Measurements from ENCODE around the gene TAF1A.
"Not testable (repeated sequence)": the region's sequence is repeated elsewhere in the genome, so short reads cannot be mapped to it uniquely, and the experiment has no call there.

Gene TAF1A

GRCh38 chr1:222618880-222619596 lies 29.3 kb upstream of the TAF1A start:
- peak overlapping the region; percentile 86 for H3K4me3 ChIP-seq (ENCODE audit: low read depth, low read length)
- H3K4me1 ChIP-seq (ENCODE audit: control insufficient read depth, insufficient read depth, low read length), result peaks cover 8% of the 10 kb centered on the region
- H3K36me3 ChIP-seq (ENCODE audit: control insufficient read depth, insufficient read depth, low read length), result peaks cover 22% of the 10 kb centered on the region
- H3K27ac ChIP-seq (ENCODE audit: low read depth, low read length), result no peak overlapping the region
- no peaks in the 10 kb centered on the region for H3K27me3 ChIP-seq (ENCODE audit: control insufficient read depth, insufficient read depth, low read length)
- peak overlapping the region; percentile 34; the same call in 1 of the 2 replicates for H3K9ac ChIP-seq (ENCODE audit: low read depth, low read length)
- H3K9me3 ChIP-seq (ENCODE audit: control insufficient read depth, insufficient read depth, low read length), result no peaks in the 10 kb centered on the region

- no peaks in the 10 kb centered on the region; the same call in 1 of the 2 replicates for H3K27me3 ChIP-seq (ENCODE audit: control insufficient read depth, insufficient read depth, low read length)
- peak within 1 kb of the TSS; percentile 78 for H3K27ac ChIP-seq (ENCODE audit: low read depth, low read length)
- peaks cover 8% of the 10 kb centered on the region for H3K4me1 ChIP-seq (ENCODE audit: control insufficient read depth, insufficient read depth, low read length)
- peak within 1 kb of the TSS; percentile 81 for H3K9ac ChIP-seq (ENCODE audit: low read depth, low read length)
- H3K4me3 ChIP-seq (ENCODE audit: low read depth, low read length), result peak within 1 kb of the TSS; percentile 86
- no peaks in the 10 kb centered on the region for H3K9me3 ChIP-seq (ENCODE audit: control insufficient read depth, insufficient read depth, low read length)
- H3K36me3 ChIP-seq (ENCODE audit: control insufficient read depth, insufficient read depth, low read length), result peaks cover 15% of the 10 kb centered on the region
These were observed 28.5 kb upstream of the TAF1A start, which contains the start of gene MIA3 for GRCh38 chr1:222618001-222618879. Gene MIA3, plus strand, starts transcription at chr1:222618097. Its CDS starts 14 bp downstream, at chr1:222618111.

- Histone ChIP-seq H3K4me3 (ENCODE audit: low read depth, low read length) (peak overlapping the region; percentile 75), H3K27me3 (ENCODE audit: control insufficient read depth, insufficient read depth, low read length) (no peaks in the 10 kb centered on the region; the same call in 1 of the 2 replicates), H3K4me1 (ENCODE audit: control insufficient read depth, insufficient read depth, low read length) (peaks cover 8% of the 10 kb centered on the region), H3K9ac (ENCODE audit: low read depth, low read length) (peak overlapping the region; percentile 2; the same call in 1 of the 2 replicates), H3K9me3 (ENCODE audit: control insufficient read depth, insufficient read depth, low read length) (no peaks in the 10 kb centered on the region), H3K36me3 (ENCODE audit: control insufficient read depth, insufficient read depth, low read length) (peaks cover 8% of the 10 kb centered on the region), H3K27ac (ENCODE audit: low read depth, low read length) (peak overlapping the region; percentile 16)
These were observed 27.7 kb upstream of the TAF1A start for GRCh38 chr1:222617367-222617951.

GRCh38 chr1:222616525-222616924 lies 26.8 kb upstream of the TAF1A start:
- Histone ChIP-seq H3K9ac (ENCODE audit: low read depth, low read length) (no peak overlapping the region), H3K27me3 (ENCODE audit: control insufficient read depth, insufficient read depth, low read length) (no peaks in the 10 kb centered on the region; the same call in 1 of the 2 replicates), H3K4me3 (ENCODE audit: low read depth, low read length) (no peak overlapping the region), H3K27ac (ENCODE audit: low read depth, low read length) (no peak overlapping the region), H3K9me3 (ENCODE audit: control insufficient read depth, insufficient read depth, low read length) (no peaks in the 10 kb centered on the region), H3K4me1 (ENCODE audit: control insufficient read depth, insufficient read depth, low read length) (peaks cover 8% of the 10 kb centered on the region), H3K36me3 (ENCODE audit: control insufficient read depth, insufficient read depth, low read length) (0 out of 2 replicates have a peak, but pooled peaks cover 2% of the 10 kb centered on the region)

GRCh38 chr1:222613627-222614026 lies 23.9 kb upstream of the TAF1A start:
- no peak overlapping the region for H3K27ac ChIP-seq (ENCODE audit: low read depth, low read length)
- no peaks in the 10 kb centered on the region for H3K9me3 ChIP-seq (ENCODE audit: control insufficient read depth, insufficient read depth, low read length)
- no peak overlapping the region for H3K4me3 ChIP-seq (ENCODE audit: low read depth, low read length)
- no peak overlapping the region for H3K9ac ChIP-seq (ENCODE audit: low read depth, low read length)
- no peaks in the 10 kb centered on the region for H3K36me3 ChIP-seq (ENCODE audit: control insufficient read depth, insufficient read depth, low read length)
- no peaks in the 10 kb centered on the region; the same call in 1 of the 2 replicates for H3K27me3 ChIP-seq (ENCODE audit: control insufficient read depth, insufficient read depth, low read length)
- H3K4me1 ChIP-seq (ENCODE audit: control insufficient read depth, insufficient read depth, low read length), result peaks cover 5% of the 10 kb centered on the region

- Histone ChIP-seq H3K27me3 (ENCODE audit: control insufficient read depth, insufficient read depth, low read length) (no peaks in the 10 kb centered on the region; the same call in 1 of the 2 replicates), H3K9me3 (ENCODE audit: control insufficient read depth, insufficient read depth, low read length) (no peaks in the 10 kb centered on the region), H3K36me3 (ENCODE audit: control insufficient read depth, insufficient read depth, low read length) (no peaks in the 10 kb centered on the region), H3K4me3 (ENCODE audit: low read depth, low read length) (no peak overlapping the region), H3K9ac (ENCODE audit: low read depth, low read length) (no peak overlapping the region), H3K27ac (ENCODE audit: low read depth, low read length) (no peak overlapping the region), H3K4me1 (ENCODE audit: control insufficient read depth, insufficient read depth, low read length) (no peaks in the 10 kb centered on the region)
These were observed 21.0 kb upstream of the TAF1A start for GRCh38 chr1:222610728-222611127.

- not testable (repeated sequence) for H3K27ac ChIP-seq (ENCODE audit: low read depth, low read length); H3K4me3 ChIP-seq (ENCODE audit: low read depth, low read length); H3K9ac ChIP-seq (ENCODE audit: low read depth, low read length); H3K27me3 ChIP-seq (ENCODE audit: control insufficient read depth, insufficient read depth, low read length); H3K36me3 ChIP-seq (ENCODE audit: control insufficient read depth, insufficient read depth, low read length); H3K9me3 ChIP-seq (ENCODE audit: control insufficient read depth, insufficient read depth, low read length); H3K4me1 ChIP-seq (ENCODE audit: control insufficient read depth, insufficient read depth, low read length)
These were observed 19.4 kb upstream of the TAF1A start for GRCh38 chr1:222609111-222609510.

GRCh38 chr1:222606757-222607156 lies 17.0 kb upstream of the TAF1A start:
- Histone ChIP-seq H3K9me3 (ENCODE audit: control insufficient read depth, insufficient read depth, low read length) (no peaks in the 10 kb centered on the region), H3K9ac (ENCODE audit: low read depth, low read length) (no peak overlapping the region), H3K4me3 (ENCODE audit: low read depth, low read length) (no peak overlapping the region), H3K27me3 (ENCODE audit: control insufficient read depth, insufficient read depth, low read length) (no peaks in the 10 kb centered on the region), H3K4me1 (ENCODE audit: control insufficient read depth, insufficient read depth, low read length) (no peaks in the 10 kb centered on the region), H3K36me3 (ENCODE audit: control insufficient read depth, insufficient read depth, low read length) (no peaks in the 10 kb centered on the region), H3K27ac (ENCODE audit: low read depth, low read length) (no peak overlapping the region)

- H3K9ac ChIP-seq (ENCODE audit: low read depth, low read length), result no peak overlapping the region
- no peaks in the 10 kb centered on the region for H3K4me1 ChIP-seq (ENCODE audit: control insufficient read depth, insufficient read depth, low read length)
- H3K4me3 ChIP-seq (ENCODE audit: low read depth, low read length), result no peak overlapping the region
- no peak overlapping the region for H3K27ac ChIP-seq (ENCODE audit: low read depth, low read length)
- no peaks in the 10 kb centered on the region for H3K27me3 ChIP-seq (ENCODE audit: control insufficient read depth, insufficient read depth, low read length)
- H3K36me3 ChIP-seq (ENCODE audit: control insufficient read depth, insufficient read depth, low read length), result no peaks in the 10 kb centered on the region
- no peaks in the 10 kb centered on the region for H3K9me3 ChIP-seq (ENCODE audit: control insufficient read depth, insufficient read depth, low read length)
These were observed 11.5 kb upstream of the TAF1A start for GRCh38 chr1:222601257-222601656.

- H3K9ac ChIP-seq (ENCODE audit: low read depth, low read length), result no peak overlapping the region
- no peaks in the 10 kb centered on the region for H3K27me3 ChIP-seq (ENCODE audit: control insufficient read depth, insufficient read depth, low read length)
- H3K9me3 ChIP-seq (ENCODE audit: control insufficient read depth, insufficient read depth, low read length), result no peaks in the 10 kb centered on the region
- H3K4me1 ChIP-seq (ENCODE audit: control insufficient read depth, insufficient read depth, low read length), result no peaks in the 10 kb centered on the region
- no peak overlapping the region for H3K4me3 ChIP-seq (ENCODE audit: low read depth, low read length)
- H3K27ac ChIP-seq (ENCODE audit: low read depth, low read length), result no peak overlapping the region
- H3K36me3 ChIP-seq (ENCODE audit: control insufficient read depth, insufficient read depth, low read length), result no peaks in the 10 kb centered on the region
These were observed 10.5 kb upstream of the TAF1A start for GRCh38 chr1:222600281-222600680.
